ENCODE results near the gene COL20A1. TPM values are rescaled to one million over a fixed set of nuclear protein-coding genes. Genes with fewer than 3 reads are reported as not detected.

Gene COL20A1
- total RNA-seq, 1 donor from 2014 or later: not detected

- CTCF ChIA-PET: no interaction called here
- Mint-ChIP-seq H3K4me1 (no peaks in the 10 kb centered on the region), H3K9me3 (no peaks in the 10 kb centered on the region), H3K36me3 (ENCODE audit: low read depth) (no peaks in the 10 kb centered on the region), H3K27ac (no peak overlapping the region), H3K4me3 (no peak overlapping the region), H3K27me3 (peaks cover 15% of the 10 kb centered on the region)
- POLR2A ChIA-PET: no interaction called here
- TF ChIP-seq, protein P1, sequence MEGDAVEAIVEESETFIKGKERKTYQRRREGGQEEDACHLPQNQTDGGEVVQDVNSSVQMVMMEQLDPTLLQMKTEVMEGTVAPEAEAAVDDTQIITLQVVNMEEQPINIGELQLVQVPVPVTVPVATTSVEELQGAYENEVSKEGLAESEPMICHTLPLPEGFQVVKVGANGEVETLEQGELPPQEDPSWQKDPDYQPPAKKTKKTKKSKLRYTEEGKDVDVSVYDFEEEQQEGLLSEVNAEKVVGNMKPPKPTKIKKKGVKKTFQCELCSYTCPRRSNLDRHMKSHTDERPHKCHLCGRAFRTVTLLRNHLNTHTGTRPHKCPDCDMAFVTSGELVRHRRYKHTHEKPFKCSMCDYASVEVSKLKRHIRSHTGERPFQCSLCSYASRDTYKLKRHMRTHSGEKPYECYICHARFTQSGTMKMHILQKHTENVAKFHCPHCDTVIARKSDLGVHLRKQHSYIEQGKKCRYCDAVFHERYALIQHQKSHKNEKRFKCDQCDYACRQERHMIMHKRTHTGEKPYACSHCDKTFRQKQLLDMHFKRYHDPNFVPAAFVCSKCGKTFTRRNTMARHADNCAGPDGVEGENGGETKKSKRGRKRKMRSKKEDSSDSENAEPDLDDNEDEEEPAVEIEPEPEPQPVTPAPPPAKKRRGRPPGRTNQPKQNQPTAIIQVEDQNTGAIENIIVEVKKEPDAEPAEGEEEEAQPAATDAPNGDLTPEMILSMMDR (IDR thresholded peaks at IDR 0.05): no peak
- intact Hi-C loops (cut with micrococcal nuclease): no loop called here
- ATAC-seq (ENCODE audit: low read depth) (no peak), DNase-seq (no peak)
These were observed 80.2 kb downstream of the COL20A1 start for GRCh38 chr20:63372971-63373885.

DNA sequence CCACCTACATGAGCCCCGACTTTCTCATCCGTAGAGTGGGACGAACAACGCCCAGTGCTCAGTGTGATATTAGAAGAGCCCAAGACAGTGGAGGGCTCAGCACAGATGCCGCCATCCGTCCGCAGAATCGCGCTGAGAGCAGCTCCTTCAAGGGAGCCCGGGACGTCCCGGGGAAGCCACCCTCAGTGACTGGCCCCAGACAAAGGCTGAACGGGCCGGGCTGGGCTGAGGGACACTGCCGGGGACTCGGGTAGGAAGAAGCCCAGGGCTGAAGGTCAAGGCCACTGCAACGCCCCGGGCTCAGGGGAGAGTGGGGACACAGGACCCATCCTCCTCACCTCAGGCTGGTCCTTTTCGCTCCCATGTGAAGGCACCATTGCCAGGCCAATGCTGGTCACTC, 81.0 kb downstream of the COL20A1 start:
- ChIA-PET POLR2A (no interaction called here), CTCF (no interaction called here)
- H3K27me3 Mint-ChIP-seq: peaks cover 22% of the 10 kb centered on the region
- no peaks in the 10 kb centered on the region for H3K36me3 Mint-ChIP-seq (ENCODE audit: low read depth)
- intact Hi-C loops (cut with micrococcal nuclease): no loop called here
- H3K9me3 Mint-ChIP-seq: no peaks in the 10 kb centered on the region
- TF ChIP-seq, protein P1 (IDR thresholded peaks at IDR 0.05): no peak
- DNase-seq (no peak), ATAC-seq (ENCODE audit: low read depth) (no peak)
- no peaks in the 10 kb centered on the region for H3K4me1 Mint-ChIP-seq
- H3K27ac Mint-ChIP-seq: no peak overlapping the region
- no peak overlapping the region for H3K4me3 Mint-ChIP-seq

DNA sequence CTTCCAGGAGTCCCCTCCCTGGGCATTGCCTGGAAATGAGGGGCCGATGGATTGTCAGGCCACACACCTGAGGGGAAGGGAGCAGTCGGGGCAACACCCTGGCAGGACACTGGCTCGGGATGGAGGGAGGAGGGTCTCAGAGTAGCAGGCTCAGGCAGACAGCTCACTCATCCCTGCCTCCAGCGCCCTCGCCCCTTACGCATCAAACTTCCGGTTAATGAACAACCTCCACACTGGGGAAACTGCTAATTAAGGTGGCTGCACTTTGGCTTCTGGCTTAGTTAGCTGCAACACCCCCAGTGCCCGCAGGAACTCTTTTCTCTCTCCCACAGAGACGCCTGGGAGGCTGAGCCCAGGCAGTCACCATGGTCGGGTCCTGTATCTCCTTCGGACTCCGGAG, 81.5 kb downstream of the COL20A1 start:
- Mint-ChIP-seq H3K4me1 (no peaks in the 10 kb centered on the region), H3K27me3 (peaks cover 27% of the 10 kb centered on the region), H3K27ac (no peak overlapping the region), H3K9me3 (no peaks in the 10 kb centered on the region), H3K4me3 (no peak overlapping the region), H3K36me3 (ENCODE audit: low read depth) (no peaks in the 10 kb centered on the region)
- CTCF ChIA-PET: no interaction called here
- TF ChIP-seq, protein P1 (IDR thresholded peaks at IDR 0.05): no peak
- intact Hi-C loops (cut with micrococcal nuclease): no loop called here
- POLR2A ChIA-PET: no interaction called here
- no peak for DNase-seq
- ATAC-seq (ENCODE audit: low read depth): no peak

DNA sequence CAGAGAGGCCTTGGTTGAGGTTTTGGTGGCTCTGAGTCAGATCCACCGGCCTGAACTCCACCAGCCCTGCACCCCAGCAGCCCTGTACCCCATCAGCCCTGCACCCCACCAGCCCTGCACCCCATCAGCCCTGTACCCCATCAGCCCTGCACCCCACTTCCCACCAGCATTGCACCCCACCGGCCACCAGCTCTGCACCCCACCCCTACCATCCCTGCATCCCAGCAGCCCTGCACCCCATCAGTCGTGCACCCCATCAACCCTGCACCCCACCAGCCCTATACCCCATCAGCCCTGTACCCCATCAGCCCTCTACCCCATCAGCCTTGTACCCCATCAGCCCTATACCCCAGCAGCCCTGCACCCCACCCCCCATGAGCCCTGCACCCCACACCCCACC, 82.5 kb downstream of the COL20A1 start:
- H3K27me3 Mint-ChIP-seq: peaks cover 28% of the 10 kb centered on the region
- CTCF ChIA-PET: no interaction called here
- POLR2A ChIA-PET: no interaction called here
- TF ChIP-seq, protein P1 (IDR thresholded peaks at IDR 0.05): no peak
- no peaks in the 10 kb centered on the region for H3K4me1 Mint-ChIP-seq
- DNase-seq: no peak
- no peak for ATAC-seq (ENCODE audit: low read depth)
- no peaks in the 10 kb centered on the region for H3K9me3 Mint-ChIP-seq
- H3K27ac Mint-ChIP-seq: no peak overlapping the region
- no peak overlapping the region for H3K4me3 Mint-ChIP-seq
- intact Hi-C loops (cut with micrococcal nuclease): no loop called here
- no peaks in the 10 kb centered on the region for H3K36me3 Mint-ChIP-seq (ENCODE audit: low read depth)

DNA sequence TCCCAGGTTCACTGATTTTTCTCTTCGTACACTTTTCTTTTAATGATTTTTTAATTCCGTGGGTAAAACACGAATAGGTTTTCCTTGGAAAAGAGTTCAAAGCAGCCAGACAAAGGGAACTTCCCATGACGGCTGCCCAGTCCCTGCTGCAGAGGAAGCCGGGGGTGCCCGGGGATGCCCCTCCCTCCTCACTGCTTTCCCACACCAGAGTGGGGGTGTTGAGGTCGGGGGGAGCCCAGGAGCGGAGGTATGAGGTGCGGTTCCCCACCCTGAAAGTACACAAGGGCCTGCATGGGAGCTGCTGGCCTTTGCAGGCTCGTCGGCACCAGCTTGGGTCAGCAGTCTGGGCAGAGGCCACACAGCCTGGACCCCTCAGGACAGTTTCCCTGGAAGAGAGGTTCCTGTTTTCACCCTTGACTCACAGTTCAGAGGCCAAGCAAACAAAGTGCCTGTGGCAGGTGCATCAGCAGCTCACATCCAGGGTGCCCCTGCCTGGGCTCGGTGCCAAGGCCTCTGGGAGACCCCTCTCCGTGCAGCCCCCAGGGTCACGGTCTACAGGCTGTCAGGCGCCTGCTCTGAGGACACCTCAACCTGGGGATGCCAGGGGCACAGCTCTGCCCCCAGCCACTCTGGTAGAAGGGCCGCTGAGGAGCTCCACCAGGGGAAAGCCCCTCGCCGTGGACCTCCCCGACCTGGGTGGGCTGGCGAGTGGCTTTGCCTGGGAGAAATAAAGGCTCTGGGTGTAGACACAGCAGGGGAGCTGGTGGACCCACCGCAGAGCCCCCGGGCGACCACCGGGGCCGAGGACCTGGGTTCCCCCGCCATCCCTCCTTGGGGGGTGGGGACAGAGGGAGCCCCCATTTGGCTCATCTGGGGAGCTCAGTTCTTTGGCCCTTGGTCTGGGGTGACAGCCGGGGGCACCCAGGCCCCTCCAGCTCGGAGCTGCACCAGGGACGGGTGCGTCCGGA, 83.6 kb downstream of the COL20A1 start:
- ChIA-PET POLR2A (no interaction called here), CTCF (interaction anchor here (0.6 to 1.9 kb wide), 2 partner anchors 67 to 153 kb away, joined by 5 read pairs; no protein-coding TSS in a partner anchor)
- DNase-seq (no peak), ATAC-seq (ENCODE audit: low read depth) (no peak)
- peaks cover 27% of the 10 kb centered on the region for H3K27me3 Mint-ChIP-seq
- H3K9me3 Mint-ChIP-seq: no peaks in the 10 kb centered on the region
- no peak overlapping the region for H3K4me3 Mint-ChIP-seq
- TF ChIP-seq, protein P1 (IDR thresholded peaks at IDR 0.05): no peak
- H3K27ac Mint-ChIP-seq: no peak overlapping the region
- H3K36me3 Mint-ChIP-seq (ENCODE audit: low read depth): no peaks in the 10 kb centered on the region
- H3K4me1 Mint-ChIP-seq: no peaks in the 10 kb centered on the region
- intact Hi-C loops (cut with micrococcal nuclease): no loop called here
